Gastroesophageal sphincter (tissue), 3 donors: ENCODE results near the gene SEL1L.

Source experiments
- EP300 ChIP-seq: sonication (generic); formaldehyde crosslinking; IDR thresholded peaks from one replicate; pipeline ENCODE4 v1.6.1; 2017; ENCODE audit warnings: antibody characterized with exemption, mild to moderate bottlenecking
- POLR2A ChIP-seq, 2 donors: fragments of 450-650 bp; IDR thresholded peaks; one replicate each; pipeline ENCODE4 v1.6.1; 2017; ENCODE audit warnings: antibody characterized with exemption in 2 of 2, mild to moderate bottlenecking in 2 of 2, moderate library complexity in 1 of 2
- POLR2AphosphoS5 ChIP-seq: sonication (generic); formaldehyde crosslinking; IDR thresholded peaks from one replicate; pipeline ENCODE4 v1.6.1; 2017; ENCODE audit warnings: antibody characterized with exemption
- TF ChIP-seq, protein P1 (sequence below), 4 experiments: fragments of 200-600 bp in 2 of 4; fragments of 450-650 bp in 2 of 4; sonication (generic) in 1 of 4; IDR thresholded peaks; one replicate each; pipeline ENCODE4 v1.5.1; 2017 to 2019; ENCODE audit warnings: antibody characterized with exemption in 4 of 4, mild to moderate bottlenecking in 2 of 4, moderate library complexity in 2 of 4

DNA sequence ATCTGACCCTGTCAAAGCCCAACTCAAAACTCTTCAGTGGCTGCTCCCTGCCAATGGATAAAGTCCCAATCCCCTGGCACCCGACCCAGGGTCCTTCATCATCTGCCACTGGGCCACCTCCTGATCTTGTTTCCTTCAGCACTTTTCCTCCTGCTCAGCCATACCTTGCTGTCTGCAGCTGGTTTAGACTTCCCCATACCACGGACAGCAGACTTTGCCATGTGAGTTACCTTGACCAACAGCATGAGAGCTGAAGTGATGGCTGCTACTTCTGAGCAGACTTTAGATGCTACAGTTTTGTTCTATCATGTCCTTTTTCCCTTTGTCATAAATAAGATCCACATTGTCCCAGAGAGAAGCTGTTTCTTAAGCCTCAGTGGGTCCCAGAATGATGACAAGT lies 100.3 kb downstream of the SEL1L start:
- TF ChIP-seq, protein P1, sequence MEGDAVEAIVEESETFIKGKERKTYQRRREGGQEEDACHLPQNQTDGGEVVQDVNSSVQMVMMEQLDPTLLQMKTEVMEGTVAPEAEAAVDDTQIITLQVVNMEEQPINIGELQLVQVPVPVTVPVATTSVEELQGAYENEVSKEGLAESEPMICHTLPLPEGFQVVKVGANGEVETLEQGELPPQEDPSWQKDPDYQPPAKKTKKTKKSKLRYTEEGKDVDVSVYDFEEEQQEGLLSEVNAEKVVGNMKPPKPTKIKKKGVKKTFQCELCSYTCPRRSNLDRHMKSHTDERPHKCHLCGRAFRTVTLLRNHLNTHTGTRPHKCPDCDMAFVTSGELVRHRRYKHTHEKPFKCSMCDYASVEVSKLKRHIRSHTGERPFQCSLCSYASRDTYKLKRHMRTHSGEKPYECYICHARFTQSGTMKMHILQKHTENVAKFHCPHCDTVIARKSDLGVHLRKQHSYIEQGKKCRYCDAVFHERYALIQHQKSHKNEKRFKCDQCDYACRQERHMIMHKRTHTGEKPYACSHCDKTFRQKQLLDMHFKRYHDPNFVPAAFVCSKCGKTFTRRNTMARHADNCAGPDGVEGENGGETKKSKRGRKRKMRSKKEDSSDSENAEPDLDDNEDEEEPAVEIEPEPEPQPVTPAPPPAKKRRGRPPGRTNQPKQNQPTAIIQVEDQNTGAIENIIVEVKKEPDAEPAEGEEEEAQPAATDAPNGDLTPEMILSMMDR (IDR thresholded peaks at IDR 0.05) = no peak
- no peak for TF ChIP-seq POLR2AphosphoS5
- TF ChIP-seq POLR2A (IDR thresholded peaks at IDR 0.05) = no peak
- TF ChIP-seq EP300 = no peak
